T-helper 17 cell (primary cell): ENCODE data around the gene ACBD4. TPM values are rescaled to one million over a fixed set of nuclear protein-coding genes. Genes with fewer than 3 reads are reported as not detected.

Experiments used
- ATAC-seq: fragments of 150-1000 bp; cut with Tn5 transposase; 2 replicates; pipeline ENCODE4 v1.10.0; 2021; ENCODE audit warnings: mild to moderate bottlenecking, moderate library complexity
- DNase-seq, 3 donors: peaks; one replicate each; pipeline versions ENCODE4 v3.0.0 to v3.0.0-alpha.2; 2020 to 2021
- H3K9me3 ChIP-seq: one replicate; pipeline ENCODE4 v1.7.0; 2013; ENCODE audit warnings: low read length, mild to moderate bottlenecking; ENCODE audit not compliant: control insufficient read depth, poor library complexity, severe bottlenecking
- H3K27ac Mint-ChIP-seq: one replicate; pipeline ENCODE4 v1.8.0; 2022; ENCODE audit warnings: mild to moderate bottlenecking, moderate library complexity, mixed read lengths
- H3K27me3 Mint-ChIP-seq: one replicate; pipeline ENCODE4 v1.8.0; 2022; ENCODE audit warnings: mixed read lengths
- H3K36me3 Mint-ChIP-seq: one replicate; pipeline ENCODE4 v1.8.0; 2022; ENCODE audit warnings: low read depth, mixed read lengths
- H3K4me1 Mint-ChIP-seq: one replicate; pipeline ENCODE4 v1.8.0; 2022; ENCODE audit warnings: mild to moderate bottlenecking, mixed read lengths
- H3K4me3 Mint-ChIP-seq: one replicate; pipeline ENCODE4 v1.8.0; 2022; ENCODE audit warnings: mild to moderate bottlenecking, moderate library complexity, mixed read lengths
- total RNA-seq, 4 donors: library from RNA in 2 of 4; stranded (reverse) in 2 of 4; gene quantifications; one replicate each; pipeline ENCODE4 v1.2.3 and lab custom pipeline; 2022 to 2026

Gene ACBD4
- total RNA-seq, 2 donors from 2014 or later, result 13.6 to 18.9 TPM

- ATAC-seq, result no peak
Measured at GRCh38 chr17:45129426-45129939, 6.0 kb upstream of the ACBD4 start.

GRCh38 chr17:45129940-45130680 lies 5.4 kb upstream of the ACBD4 start:
- no peaks in the 10 kb centered on the region for H3K9me3 ChIP-seq
- no peaks in the 10 kb centered on the region for H3K27me3 Mint-ChIP-seq
- H3K4me1 Mint-ChIP-seq, result peaks cover 4% of the 10 kb centered on the region
- H3K4me3 Mint-ChIP-seq, result peak overlapping the region; percentile 60
- H3K36me3 Mint-ChIP-seq, result no peaks in the 10 kb centered on the region
- ATAC-seq, result no peak
- H3K27ac Mint-ChIP-seq, result no peak overlapping the region
- DNase-seq, result no peak

More at GRCh38 chr17:45129426-45129939, 6.0 kb upstream of the ACBD4 start:
- H3K4me3 Mint-ChIP-seq, result no peak overlapping the region
- H3K36me3 Mint-ChIP-seq, result no peaks in the 10 kb centered on the region
- H3K4me1 Mint-ChIP-seq, result peaks cover 2% of the 10 kb centered on the region
- DNase-seq, result no peak
- H3K27me3 Mint-ChIP-seq, result no peaks in the 10 kb centered on the region
- H3K27ac Mint-ChIP-seq, result no peak overlapping the region
- no peaks in the 10 kb centered on the region for H3K9me3 ChIP-seq

- H3K27me3 Mint-ChIP-seq, result no peaks in the 10 kb centered on the region
- no peaks in the 10 kb centered on the region for H3K36me3 Mint-ChIP-seq
- DNase-seq (no peak), ATAC-seq (no peak)
- H3K27ac Mint-ChIP-seq, result peak overlapping the region; percentile 54
- peaks cover 8% of the 10 kb centered on the region for H3K4me1 Mint-ChIP-seq
- H3K4me3 Mint-ChIP-seq, result peak overlapping the region; percentile 90
- no peaks in the 10 kb centered on the region for H3K9me3 ChIP-seq
Measured at GRCh38 chr17:45130681-45131615, 4.5 kb upstream of the ACBD4 start.

- no peaks in the 10 kb centered on the region for H3K36me3 Mint-ChIP-seq
- no peak for ATAC-seq
Measured at GRCh38 chr17:45131616-45132319, 3.7 kb upstream of the ACBD4 start.

GRCh38 chr17:45132320-45132571 lies 3.2 kb upstream of the ACBD4 start, which contains the start of gene PLCD3:
Gene PLCD3 (minus strand): TSS chr17:45132515. CDS start chr17:45132410, 105 bp downstream.
- peak within 1 kb of the TSS; percentile 73 for H3K27ac Mint-ChIP-seq
- ATAC-seq (no peak), DNase-seq (peak in 1 of 3 donors; percentile 75)
- peak within 1 kb of the TSS; percentile 90 for H3K4me3 Mint-ChIP-seq
- H3K4me1 Mint-ChIP-seq, result peaks cover 11% of the 10 kb centered on the region
- H3K9me3 ChIP-seq, result no peaks in the 10 kb centered on the region
- H3K27me3 Mint-ChIP-seq, result no peaks in the 10 kb centered on the region
- no peaks in the 10 kb centered on the region for H3K36me3 Mint-ChIP-seq

More at GRCh38 chr17:45131616-45132319, 3.7 kb upstream of the ACBD4 start:
- H3K9me3 ChIP-seq, result no peaks in the 10 kb centered on the region
- peaks cover 11% of the 10 kb centered on the region for H3K4me1 Mint-ChIP-seq
- H3K4me3 Mint-ChIP-seq, result peak overlapping the region; percentile 90
- H3K27ac Mint-ChIP-seq, result peak overlapping the region; percentile 54
- no peaks in the 10 kb centered on the region for H3K27me3 Mint-ChIP-seq
- peak; percentile 33 to 51 (median 51) for DNase-seq

- ATAC-seq (peak; percentile 52), DNase-seq (peak; percentile 46 to 70 (median 48))
- Mint-ChIP-seq H3K36me3 (no peaks in the 10 kb centered on the region), H3K27ac (peak overlapping the region; percentile 73), H3K27me3 (no peaks in the 10 kb centered on the region), H3K4me1 (peaks cover 11% of the 10 kb centered on the region), H3K4me3 (peak overlapping the region; percentile 90)
- H3K9me3 ChIP-seq, result no peaks in the 10 kb centered on the region
Measured at GRCh38 chr17:45132572-45133463, 2.7 kb upstream of the ACBD4 start.

- H3K9me3 ChIP-seq, result no peaks in the 10 kb centered on the region
- DNase-seq, result no peak
- Mint-ChIP-seq H3K4me3 (peak overlapping the region; percentile 87), H3K27me3 (no peaks in the 10 kb centered on the region), H3K4me1 (peaks cover 17% of the 10 kb centered on the region), H3K36me3 (no peaks in the 10 kb centered on the region), H3K27ac (peak overlapping the region; percentile 80)
- no peak for ATAC-seq
Measured at GRCh38 chr17:45135978-45136791, 698 bp downstream of the ACBD4 start.

- peak overlapping the region; percentile 80 for H3K27ac Mint-ChIP-seq
- H3K4me3 Mint-ChIP-seq, result peak overlapping the region; percentile 87
- ATAC-seq, result no peak
- no peak for DNase-seq
- H3K36me3 Mint-ChIP-seq, result no peaks in the 10 kb centered on the region
- H3K27me3 Mint-ChIP-seq, result no peaks in the 10 kb centered on the region
- no peaks in the 10 kb centered on the region for H3K9me3 ChIP-seq
- H3K4me1 Mint-ChIP-seq, result peaks cover 18% of the 10 kb centered on the region
Measured at GRCh38 chr17:45136846-45137560, 1.5 kb downstream of the ACBD4 start.

GRCh38 chr17:45137561-45138305 lies 2.2 kb downstream of the ACBD4 start:
- H3K4me3 Mint-ChIP-seq, result peak overlapping the region; percentile 39
- no peak for ATAC-seq
- no peak for DNase-seq
- H3K4me1 Mint-ChIP-seq, result peaks cover 18% of the 10 kb centered on the region
- no peaks in the 10 kb centered on the region for H3K9me3 ChIP-seq
- H3K27ac Mint-ChIP-seq, result no peak overlapping the region
- no peaks in the 10 kb centered on the region for H3K36me3 Mint-ChIP-seq
- H3K27me3 Mint-ChIP-seq, result no peaks in the 10 kb centered on the region

GRCh38 chr17:45138911-45139532 lies 3.5 kb downstream of the ACBD4 start:
- no peaks in the 10 kb centered on the region for H3K9me3 ChIP-seq
- Mint-ChIP-seq H3K27ac (no peak overlapping the region), H3K4me1 (peaks cover 16% of the 10 kb centered on the region), H3K4me3 (no peak overlapping the region), H3K36me3 (no peaks in the 10 kb centered on the region), H3K27me3 (no peaks in the 10 kb centered on the region)
- no peak for DNase-seq
- no peak for ATAC-seq
